SKM-1 treated with dmso at 0.1 percent for 144 hours (cell line): ENCODE results near the gene INPPL1.

Experiments used
- DNase-seq: peaks from one replicate; lab custom pipeline; 2025; ENCODE audit not compliant: unreplicated experiment; lab: John Stamatoyannopoulos, UW

The INPPL1 gene

GRCh38 chr11:72274435-72274834 lies 49.9 kb downstream of the INPPL1 start:
- no peak for DNase-seq

GRCh38 chr11:72278905-72279304 lies 54.3 kb downstream of the INPPL1 start:
- no peak for DNase-seq

- DNase-seq: no peak
Observed at GRCh38 chr11:72280037-72280436, 55.5 kb downstream of the INPPL1 start.

- DNase-seq: no peak
Observed at GRCh38 chr11:72280726-72281315, 56.3 kb downstream of the INPPL1 start.

GRCh38 chr11:72283947-72284346 lies 59.4 kb downstream of the INPPL1 start:
- DNase-seq: no peak

- DNase-seq: no peak
Observed at GRCh38 chr11:72287293-72287692, 62.7 kb downstream of the INPPL1 start.
